SK-N-MC (cell line): ENCODE results near the gene PARP15.

Experiments
- EZH2 ChIP-seq: fragments of 200-600 bp; sonication (generic); IDR thresholded peaks from one replicate; pipeline ENCODE4 v1.6.1; 2017; ENCODE audit warnings: antibody characterized with exemption
- FOXP2 ChIP-seq: optimal IDR thresholded peaks from 2 replicates; pipeline ENCODE3; 2011; ENCODE audit warnings: mild to moderate bottlenecking, moderate library complexity; ENCODE audit not compliant: insufficient read depth; ENCODE audit errors: extremely low read length, control extremely low read depth
- POLR2AphosphoS5 ChIP-seq: IDR thresholded peaks from 2 replicates; pipeline ENCODE4 v1.6.1; 2012; ENCODE audit warnings: mild to moderate bottlenecking, low read depth, low read length, borderline replicate concordance

GRCh38 chr3:122615303-122615702 is 37.9 kb downstream of the PARP15 start:
- TF ChIP-seq POLR2AphosphoS5 (no peak), EZH2 (no peak), FOXP2 (no peak)
